ENCODE data around the gene USP3.

GRCh38 chr15:63531586-63531985 lies 27.2 kb downstream of the USP3 start:
- TF ChIP-seq CTCF (IDR thresholded peaks at IDR 0.05) (peak in 1 of 12 donors; percentile 12), POLR2A (IDR thresholded peaks at IDR 0.05) (no peak)

Data from heart left ventricle (tissue), 13 donors.